T-helper 2 cell treated with Interferon-gamma antibody and Interleukin-4, amounts not matched to agents 5 μg/mL and 100 μg/mL, for 36 hours (primary cell): Measurements from ENCODE around the gene NTHL1.

ENCODE experiments used
- DNase-seq: peaks from one replicate; pipeline ENCODE4 v3.0.0; 2021; ENCODE audit warnings: low spot score
- H3K27ac Mint-ChIP-seq: one replicate; pipeline ENCODE4 v1.8.0; 2021; ENCODE audit warnings: mild to moderate bottlenecking, mixed read lengths
- H3K27me3 Mint-ChIP-seq: one replicate; pipeline ENCODE4 v1.8.0; 2021; ENCODE audit warnings: low read depth, mixed read lengths
- H3K36me3 Mint-ChIP-seq: one replicate; pipeline ENCODE4 v1.8.0; 2021; ENCODE audit warnings: low read depth, mixed read lengths
- H3K4me1 Mint-ChIP-seq: one replicate; pipeline ENCODE4 v1.8.0; 2021; ENCODE audit warnings: low read depth, mixed read lengths
- H3K4me3 Mint-ChIP-seq: one replicate; pipeline ENCODE4 v1.8.0; 2022; ENCODE audit warnings: mild to moderate bottlenecking, moderate library complexity, mixed read lengths
- H3K9me3 Mint-ChIP-seq: one replicate; pipeline ENCODE4 v1.8.0; 2021; ENCODE audit warnings: mixed read lengths

NTHL1 gene

GRCh38 chr16:2079311-2079800 lies 31.7 kb upstream of the NTHL1 start:
- H3K4me1 Mint-ChIP-seq: no peaks in the 10 kb centered on the region
- DNase-seq: no peak
- no peaks in the 10 kb centered on the region for H3K9me3 Mint-ChIP-seq
- no peak overlapping the region for H3K4me3 Mint-ChIP-seq
- no peak overlapping the region for H3K27ac Mint-ChIP-seq
- no peaks in the 10 kb centered on the region for H3K27me3 Mint-ChIP-seq
- H3K36me3 Mint-ChIP-seq: peaks cover 3% of the 10 kb centered on the region

- Mint-ChIP-seq H3K4me1 (no peaks in the 10 kb centered on the region), H3K27ac (no peak overlapping the region), H3K27me3 (no peaks in the 10 kb centered on the region), H3K36me3 (peaks cover 3% of the 10 kb centered on the region), H3K4me3 (no peak overlapping the region), H3K9me3 (no peaks in the 10 kb centered on the region)
- no peak for DNase-seq
These were observed 31.1 kb upstream of the NTHL1 start for GRCh38 chr16:2078691-2079090.

- Mint-ChIP-seq H3K27me3 (no peaks in the 10 kb centered on the region), H3K36me3 (peaks cover 3% of the 10 kb centered on the region), H3K27ac (no peak overlapping the region), H3K4me1 (no peaks in the 10 kb centered on the region), H3K9me3 (no peaks in the 10 kb centered on the region), H3K4me3 (no peak overlapping the region)
- DNase-seq: no peak
These were observed 30.5 kb upstream of the NTHL1 start for GRCh38 chr16:2078096-2078495.

- Mint-ChIP-seq H3K36me3 (peaks cover 3% of the 10 kb centered on the region), H3K4me3 (no peak overlapping the region), H3K4me1 (no peaks in the 10 kb centered on the region), H3K27me3 (no peaks in the 10 kb centered on the region), H3K27ac (no peak overlapping the region), H3K9me3 (no peaks in the 10 kb centered on the region)
- no peak for DNase-seq
These were observed 30.1 kb upstream of the NTHL1 start for GRCh38 chr16:2077696-2078095.

GRCh38 chr16:2077016-2077415 lies 29.4 kb upstream of the NTHL1 start:
- DNase-seq: no peak
- H3K27ac Mint-ChIP-seq: no peak overlapping the region
- H3K4me3 Mint-ChIP-seq: no peak overlapping the region
- H3K27me3 Mint-ChIP-seq: no peaks in the 10 kb centered on the region
- H3K4me1 Mint-ChIP-seq: no peaks in the 10 kb centered on the region
- no peaks in the 10 kb centered on the region for H3K9me3 Mint-ChIP-seq
- H3K36me3 Mint-ChIP-seq: peaks cover 3% of the 10 kb centered on the region

GRCh38 chr16:2076072-2076865 lies 28.6 kb upstream of the NTHL1 start:
- H3K4me3 Mint-ChIP-seq: no peak overlapping the region
- no peak overlapping the region for H3K27ac Mint-ChIP-seq
- H3K4me1 Mint-ChIP-seq: no peaks in the 10 kb centered on the region
- no peak for DNase-seq
- no peaks in the 10 kb centered on the region for H3K27me3 Mint-ChIP-seq
- H3K36me3 Mint-ChIP-seq: peaks cover 3% of the 10 kb centered on the region
- H3K9me3 Mint-ChIP-seq: no peaks in the 10 kb centered on the region

GRCh38 chr16:2075631-2076030 lies 28.0 kb upstream of the NTHL1 start:
- Mint-ChIP-seq H3K4me3 (no peak overlapping the region), H3K36me3 (peaks cover 3% of the 10 kb centered on the region), H3K27me3 (no peaks in the 10 kb centered on the region), H3K27ac (no peak overlapping the region), H3K9me3 (no peaks in the 10 kb centered on the region), H3K4me1 (no peaks in the 10 kb centered on the region)
- DNase-seq: no peak

- Mint-ChIP-seq H3K4me1 (no peaks in the 10 kb centered on the region), H3K9me3 (no peaks in the 10 kb centered on the region), H3K36me3 (peaks cover 8% of the 10 kb centered on the region), H3K27ac (no peak overlapping the region), H3K4me3 (no peak overlapping the region), H3K27me3 (no peaks in the 10 kb centered on the region)
- DNase-seq: no peak
These were observed 26.4 kb upstream of the NTHL1 start for GRCh38 chr16:2074071-2074470.

- no peak for DNase-seq
- Mint-ChIP-seq H3K27me3 (no peaks in the 10 kb centered on the region), H3K36me3 (peaks cover 10% of the 10 kb centered on the region), H3K4me3 (no peak overlapping the region), H3K9me3 (no peaks in the 10 kb centered on the region), H3K4me1 (no peaks in the 10 kb centered on the region), H3K27ac (no peak overlapping the region)
These were observed 25.3 kb upstream of the NTHL1 start for GRCh38 chr16:2072926-2073325.

GRCh38 chr16:2071454-2072202 lies 24.0 kb upstream of the NTHL1 start:
- Mint-ChIP-seq H3K4me1 (no peaks in the 10 kb centered on the region), H3K4me3 (no peak overlapping the region), H3K27ac (no peak overlapping the region), H3K27me3 (no peaks in the 10 kb centered on the region), H3K36me3 (peaks cover 14% of the 10 kb centered on the region), H3K9me3 (no peaks in the 10 kb centered on the region)
- no peak for DNase-seq

- no peak overlapping the region for H3K27ac Mint-ChIP-seq
- H3K9me3 Mint-ChIP-seq: no peaks in the 10 kb centered on the region
- no peak overlapping the region for H3K4me3 Mint-ChIP-seq
- H3K4me1 Mint-ChIP-seq: no peaks in the 10 kb centered on the region
- no peak for DNase-seq
- peaks cover 19% of the 10 kb centered on the region for H3K36me3 Mint-ChIP-seq
- no peaks in the 10 kb centered on the region for H3K27me3 Mint-ChIP-seq
These were observed 23.2 kb upstream of the NTHL1 start for GRCh38 chr16:2070576-2071453.

- Mint-ChIP-seq H3K36me3 (peaks cover 17% of the 10 kb centered on the region), H3K9me3 (no peaks in the 10 kb centered on the region), H3K4me1 (no peaks in the 10 kb centered on the region), H3K27ac (no peak overlapping the region), H3K4me3 (no peak overlapping the region), H3K27me3 (no peaks in the 10 kb centered on the region)
- no peak for DNase-seq
These were observed 18.5 kb upstream of the NTHL1 start for GRCh38 chr16:2066139-2066538.

- no peak for DNase-seq
- Mint-ChIP-seq H3K4me3 (no peak overlapping the region), H3K36me3 (peaks cover 13% of the 10 kb centered on the region), H3K27me3 (no peaks in the 10 kb centered on the region), H3K27ac (no peak overlapping the region), H3K4me1 (no peaks in the 10 kb centered on the region), H3K9me3 (no peaks in the 10 kb centered on the region)
These were observed 16.8 kb upstream of the NTHL1 start for GRCh38 chr16:2064368-2064945.
